HCT116 (cell line): ENCODE data around the gene THEM4.

Experiments
- POLR2A ChIP-seq: IDR thresholded peaks from 2 replicates; pipeline ENCODE4 v1.7.0; 2011; ENCODE audit warnings: borderline replicate concordance; ENCODE audit not compliant: insufficient read depth, insufficient read length; ENCODE audit errors: extremely low read depth
- REST ChIP-seq: IDR thresholded peaks from 2 replicates; pipeline ENCODE4 v1.6.1; 2012; ENCODE audit warnings: low read depth

GRCh38 chr1:151944126-151944856 lies 35.0 kb upstream of the THEM4 start:
- TF ChIP-seq REST: no peak
- TF ChIP-seq POLR2A: no peak
